B cell (primary cell): ENCODE data around the gene ALKBH5. TPM values are rescaled to one million over a fixed set of nuclear protein-coding genes. Genes with fewer than 3 reads are reported as not detected.

Source experiments
- ATAC-seq: fragments of 200-7000 bp; cut with Tn5 transposase; one replicate; pipeline ENCODE4 v1.10.0; 2021; ENCODE audit warnings: low read depth, mild to moderate bottlenecking, moderate number of reproducible peaks, moderate library complexity
- CTCF ChIA-PET: fragments of 350-600 bp; sonication (Branson Sonifier 250); formaldehyde crosslinking; loops from one replicate; lab custom pipeline; 2021; ENCODE audit warnings: antibody characterized with exemption, inconsistent platforms; lab: Charles Lee
- POLR2A ChIA-PET: fragments of 350-600 bp; sonication (Branson Sonifier 250); formaldehyde crosslinking; loops from one replicate; lab custom pipeline; 2021; ENCODE audit warnings: antibody characterized with exemption; lab: Charles Lee
- DNase-seq: peaks from one replicate; pipeline ENCODE4 v3.0.0; 2013
- H2AFZ ChIP-seq: 2 replicates; pipeline ENCODE4 v1.6.1; 2012; ENCODE audit warnings: mild to moderate bottlenecking, low read depth, low read length; ENCODE audit not compliant: insufficient read depth, poor library complexity, severe bottlenecking
- H3K27ac ChIP-seq, 2 donors: 1 replicate in 1 of 2; 2 replicates in 1 of 2; pipeline ENCODE4 v1.5.1; 2012 to 2013; ENCODE audit warnings: low read length in 2 of 2, mild to moderate bottlenecking in 2 of 2, moderate library complexity in 1 of 2
- H3K27me3 ChIP-seq, 4 experiments: fragments of 200-600 bp in 1 of 4; sonication (generic) in 1 of 4; replicated peaks in 1 of 4; 1 replicate in 2 of 4; 2 replicates in 2 of 4; pipeline versions ENCODE4 v1.6.1 to v1.7.0; 2013 to 2016; ENCODE audit warnings: low read length in 3 of 4, mild to moderate bottlenecking in 2 of 4, mixed read lengths in 1 of 4, moderate library complexity in 1 of 4; ENCODE audit not compliant: insufficient read depth in 4 of 4, control insufficient read depth in 3 of 4; ENCODE audit errors: control extremely low read depth in 1 of 4
- H3K36me3 ChIP-seq, 2 experiments: replicated peaks in 1 of 2; 1 replicate in 1 of 2; 2 replicates in 1 of 2; pipeline versions ENCODE4 v1.6.1 to v1.7.1; 2013; ENCODE audit warnings: low read length in 1 of 2; ENCODE audit not compliant: insufficient read depth in 2 of 2, control insufficient read depth in 1 of 2; ENCODE audit errors: control extremely low read depth in 1 of 2, extremely low read depth in 1 of 2
- H3K4me1 ChIP-seq, 2 donors: fragments of 200-600 bp in 1 of 2; sonication (generic) in 1 of 2; 1 replicate in 1 of 2; 2 replicates in 1 of 2; pipeline versions ENCODE4 v1.5.1 to v1.6.1; 2013 to 2017; ENCODE audit warnings: low read length in 2 of 2; ENCODE audit not compliant: control insufficient read depth in 2 of 2, insufficient read depth in 2 of 2
- H3K4me2 ChIP-seq: replicated peaks from 2 replicates; pipeline ENCODE3; 2012; ENCODE audit warnings: mild to moderate bottlenecking, low read depth, low read length; ENCODE audit not compliant: poor library complexity, severe bottlenecking
- H3K4me3 ChIP-seq, 5 experiments: fragments of 200-600 bp in 1 of 5; sonication (generic) in 1 of 5; 1 replicate in 3 of 5; 2 replicates in 2 of 5; pipeline versions ENCODE4 v1.5.1 to v1.7.0; 2011 to 2016; ENCODE audit warnings: low read length in 4 of 5, mild to moderate bottlenecking in 4 of 5, low read depth in 2 of 5, control low read depth in 1 of 5, moderate library complexity in 1 of 5; ENCODE audit not compliant: insufficient read depth in 1 of 5; ENCODE audit errors: control extremely low read depth in 1 of 5, extremely low read depth in 1 of 5
- H3K79me2 ChIP-seq: fragments of 200-600 bp; sonication (generic); one replicate; pipeline ENCODE4 v1.6.0; 2016; ENCODE audit warnings: low read length; ENCODE audit not compliant: control insufficient read depth, insufficient read depth
- H3K9ac ChIP-seq: fragments of 200-600 bp; sonication (generic); 2 replicates; pipeline ENCODE4 v1.6.1; 2017; ENCODE audit warnings: mild to moderate bottlenecking, low read length, moderate library complexity
- H3K9me3 ChIP-seq, 3 donors: one replicate each; pipeline versions ENCODE4 v1.6.1 to v1.7.1; 2013; ENCODE audit warnings: low read length in 2 of 3; ENCODE audit not compliant: control insufficient read depth in 2 of 3, insufficient read depth in 1 of 3; ENCODE audit errors: control extremely low read depth in 1 of 3
- H4K20me1 ChIP-seq: 2 replicates; pipeline ENCODE4 v1.6.0; 2012; ENCODE audit warnings: mild to moderate bottlenecking, low read length; ENCODE audit not compliant: insufficient read depth, control insufficient read depth, poor library complexity, severe bottlenecking
- H3K27ac Mint-ChIP-seq: one replicate; pipeline ENCODE4 v1.8.0; 2021; ENCODE audit warnings: mixed read lengths
- H3K27me3 Mint-ChIP-seq: one replicate; pipeline ENCODE4 v1.8.0; 2021; ENCODE audit warnings: mixed read lengths
- H3K4me1 Mint-ChIP-seq: one replicate; pipeline ENCODE4 v1.8.0; 2021; ENCODE audit warnings: mixed read lengths
- H3K4me3 Mint-ChIP-seq: one replicate; pipeline ENCODE4 v1.8.0; 2021; ENCODE audit warnings: mixed read lengths
- H3K9me3 Mint-ChIP-seq: one replicate; pipeline ENCODE4 v1.8.0; 2022; ENCODE audit warnings: mixed read lengths; ENCODE audit not compliant: insufficient read depth
- EZH2 ChIP-seq: IDR thresholded peaks from 2 replicates; pipeline ENCODE4 v1.6.1; 2012; ENCODE audit warnings: borderline replicate concordance, low read depth, mild to moderate bottlenecking, moderate library complexity, low read length; ENCODE audit not compliant: insufficient read depth, poor library complexity, severe bottlenecking
- WGBS: methylation state at CpG from one replicate; pipeline ENCODE4 v1.1.5; 2013; ENCODE audit warnings: missing lambda C conversion rate; ENCODE audit not compliant: insufficient coverage; 5-methylcytosine and 5-hydroxymethylcytosine counted together
- intact Hi-C: fragments of 100-400 bp; cut with micrococcal nuclease; formaldehyde crosslinking; loops from one replicate; pipeline ENCODE4 v1.10.0; 2022
- polyA plus RNA-seq: library from polyadenylated mRNA; depleted of rRNA; stranded (reverse); fragments of >200 nt; gene quantifications from 2 replicates; pipeline ENCODE4 v1.2.3, GENCODE V29; 2012
- total RNA-seq, 2 donors: library from RNA; stranded (reverse); fragments of 120-200 nt in 1 of 2; gene quantifications; 1 replicate in 1 of 2; 2 replicates in 1 of 2; pipeline versions ENCODE4 v1.2.3 to v1.2.4, GENCODE V29; 2013 to 2022
- TF ChIP-seq, protein P1 (sequence below): fragments of 200-600 bp; IDR thresholded peaks from one replicate; pipeline ENCODE4 v1.8.0; 2022; ENCODE audit warnings: antibody characterized with exemption, mild to moderate bottlenecking

The ALKBH5 gene
- total and polyA plus RNA-seq, 2 donors (not counting 1 experiment from before 2014, with no cell fraction given), result 63.3 to 104 TPM

DNA sequence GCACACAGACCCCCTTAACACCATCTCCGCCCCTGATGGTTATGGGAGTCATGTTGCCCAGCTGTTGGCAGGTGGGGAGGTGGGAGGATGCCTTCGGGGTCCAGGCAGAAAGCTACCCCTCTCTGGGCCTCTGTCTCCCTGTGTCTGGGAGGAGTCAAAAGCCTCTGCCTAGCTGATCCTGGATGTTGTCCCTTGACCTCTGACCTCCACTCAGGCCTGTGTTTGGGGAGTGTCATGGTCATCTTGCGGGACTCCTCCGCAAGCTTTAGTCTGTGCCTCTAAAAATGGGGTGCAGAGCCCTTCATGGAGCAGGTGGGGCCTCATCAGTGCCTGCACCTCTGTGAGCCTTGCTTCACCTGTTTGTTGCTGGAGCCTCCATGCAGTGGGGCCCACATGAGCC is 45.6 kb downstream of the ALKBH5 start:
- ATAC-seq (no peak), DNase-seq (no peak)
- H4K20me1 ChIP-seq, result no peaks in the 10 kb centered on the region
- CTCF ChIA-PET, result interaction anchor here (1.0 kb wide), 1 partner anchor 13 kb away, joined by 3 read pairs; no protein-coding TSS in a partner anchor
- H3K4me2 ChIP-seq, result no peak overlapping the region
- no peak for TF ChIP-seq EZH2
- TF ChIP-seq, protein P1, sequence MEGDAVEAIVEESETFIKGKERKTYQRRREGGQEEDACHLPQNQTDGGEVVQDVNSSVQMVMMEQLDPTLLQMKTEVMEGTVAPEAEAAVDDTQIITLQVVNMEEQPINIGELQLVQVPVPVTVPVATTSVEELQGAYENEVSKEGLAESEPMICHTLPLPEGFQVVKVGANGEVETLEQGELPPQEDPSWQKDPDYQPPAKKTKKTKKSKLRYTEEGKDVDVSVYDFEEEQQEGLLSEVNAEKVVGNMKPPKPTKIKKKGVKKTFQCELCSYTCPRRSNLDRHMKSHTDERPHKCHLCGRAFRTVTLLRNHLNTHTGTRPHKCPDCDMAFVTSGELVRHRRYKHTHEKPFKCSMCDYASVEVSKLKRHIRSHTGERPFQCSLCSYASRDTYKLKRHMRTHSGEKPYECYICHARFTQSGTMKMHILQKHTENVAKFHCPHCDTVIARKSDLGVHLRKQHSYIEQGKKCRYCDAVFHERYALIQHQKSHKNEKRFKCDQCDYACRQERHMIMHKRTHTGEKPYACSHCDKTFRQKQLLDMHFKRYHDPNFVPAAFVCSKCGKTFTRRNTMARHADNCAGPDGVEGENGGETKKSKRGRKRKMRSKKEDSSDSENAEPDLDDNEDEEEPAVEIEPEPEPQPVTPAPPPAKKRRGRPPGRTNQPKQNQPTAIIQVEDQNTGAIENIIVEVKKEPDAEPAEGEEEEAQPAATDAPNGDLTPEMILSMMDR, result no peak
- peaks cover 10% of the 10 kb centered on the region for H3K4me1 Mint-ChIP-seq
- H3K27me3 Mint-ChIP-seq, result no peaks in the 10 kb centered on the region
- no peaks in the 10 kb centered on the region for H3K27me3 ChIP-seq
- H3K4me3 ChIP-seq, result no peak overlapping the region
- H3K9ac ChIP-seq, result no peak overlapping the region
- no peak overlapping the region for H3K27ac Mint-ChIP-seq
- H3K4me3 Mint-ChIP-seq, result no peak overlapping the region
- no peaks in the 10 kb centered on the region for H3K9me3 ChIP-seq
- POLR2A ChIA-PET, result no interaction called here
- no peak overlapping the region for H2AFZ ChIP-seq
- peaks cover 10 to 16% of the 10 kb centered on the region in 2 donors for H3K4me1 ChIP-seq
- 89% methylated on average over 3 of the region's 4 CpGs for WGBS
- no peaks in the 10 kb centered on the region for H3K9me3 Mint-ChIP-seq
- H3K36me3 ChIP-seq, result peaks cover 0 to 3% of the 10 kb centered on the region in 2 experiments
- intact Hi-C loops, result no loop called here
- H3K79me2 ChIP-seq, result peaks cover 13% of the 10 kb centered on the region
- no peak overlapping the region for H3K27ac ChIP-seq

DNA sequence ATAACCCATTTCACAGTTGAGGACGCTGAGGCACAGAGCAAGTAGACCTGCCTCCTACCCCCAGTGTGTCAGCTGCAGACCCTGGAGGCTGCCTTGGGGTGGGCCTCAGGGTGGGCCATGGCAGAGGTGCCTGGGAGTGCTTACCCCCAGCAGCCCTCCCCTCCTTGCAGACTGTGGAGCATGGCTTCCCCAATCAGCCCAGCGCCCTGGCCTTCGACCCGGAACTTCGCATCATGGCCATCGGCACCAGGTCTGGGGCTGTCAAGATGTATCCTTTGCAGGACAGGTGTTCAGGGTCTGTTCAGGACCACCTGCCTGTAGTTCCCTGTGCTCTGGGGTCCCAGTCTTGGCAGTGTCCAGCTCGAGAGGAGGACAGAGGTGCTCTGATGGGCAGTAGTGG is 46.1 kb downstream of the ALKBH5 start:
- ATAC-seq (no peak), DNase-seq (no peak)
- Mint-ChIP-seq H3K4me3 (no peak overlapping the region), H3K9me3 (no peaks in the 10 kb centered on the region), H3K27me3 (no peaks in the 10 kb centered on the region), H3K4me1 (peaks cover 10% of the 10 kb centered on the region), H3K27ac (no peak overlapping the region)
- no peak overlapping the region for H3K4me2 ChIP-seq
- ChIA-PET POLR2A (no interaction called here), CTCF (no interaction called here)
- H3K4me1 ChIP-seq, result peaks cover 10 to 14% of the 10 kb centered on the region in 2 donors
- intact Hi-C loops, result no loop called here
- no peak overlapping the region for H3K27ac ChIP-seq
- H3K9me3 ChIP-seq, result no peaks in the 10 kb centered on the region
- peaks cover 0 to 5% of the 10 kb centered on the region in 2 experiments for H3K36me3 ChIP-seq
- no peak overlapping the region for H3K9ac ChIP-seq
- peaks cover 13% of the 10 kb centered on the region for H3K79me2 ChIP-seq
- TF ChIP-seq, protein P1, result no peak
- no peak for TF ChIP-seq EZH2
- H3K27me3 ChIP-seq, result no peaks in the 10 kb centered on the region
- WGBS, result 96% methylated on average over 7 of the region's 7 CpGs
- H3K4me3 ChIP-seq, result no peak overlapping the region
- no peak overlapping the region for H2AFZ ChIP-seq
- H4K20me1 ChIP-seq, result no peaks in the 10 kb centered on the region
